HG02973 (cell line): ENCODE data around the gene SSMEM1.
"Not testable (repeated sequence)": the region's sequence is repeated elsewhere in the genome, so short reads cannot be mapped to it uniquely, and the experiment has no call there.

Experiments used
- ATAC-seq: cut with Tn5 transposase; IDR thresholded peaks from one replicate; pipeline ENCODE4 v1.9.1; 2021; ENCODE audit warnings: moderate library complexity; ENCODE audit not compliant: unreplicated experiment

SSMEM1 gene

GRCh38 chr7:130243486-130243885, 35.8 kb downstream of the SSMEM1 start:
- ATAC-seq = not testable (repeated sequence)

DNA sequence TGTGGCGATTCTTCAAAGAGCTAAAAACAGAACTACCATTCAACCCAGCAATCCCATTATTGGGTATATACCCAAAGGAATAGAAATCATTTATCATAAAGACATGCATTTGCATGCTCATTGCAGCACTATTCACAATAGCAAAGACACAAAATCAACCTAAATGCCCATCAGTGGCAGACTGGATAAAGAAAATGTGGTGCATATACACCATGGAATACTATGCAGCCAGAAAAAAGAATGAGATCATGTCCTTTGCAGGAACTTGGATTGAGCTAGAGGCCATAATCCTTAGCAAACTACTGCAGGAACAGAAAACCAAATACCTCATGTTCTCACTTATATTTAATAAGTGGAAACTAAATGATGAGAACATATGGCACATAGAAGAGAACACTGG, 38.8 kb downstream of the SSMEM1 start:
- not testable (repeated sequence) for ATAC-seq

GRCh38 chr7:130248842-130249241, 41.2 kb downstream of the SSMEM1 start:
- not testable (repeated sequence) for ATAC-seq

- ATAC-seq = not testable (repeated sequence)
Observed at GRCh38 chr7:130249626-130250025, 42.0 kb downstream of the SSMEM1 start.

- no peak for ATAC-seq
Observed at GRCh38 chr7:130254555-130254954, 46.9 kb downstream of the SSMEM1 start.

- ATAC-seq = no peak
Observed at GRCh38 chr7:130256704-130257103, 49.0 kb downstream of the SSMEM1 start.

- no peak for ATAC-seq
Observed at GRCh38 chr7:130258494-130259078, 50.9 kb downstream of the SSMEM1 start.

DNA sequence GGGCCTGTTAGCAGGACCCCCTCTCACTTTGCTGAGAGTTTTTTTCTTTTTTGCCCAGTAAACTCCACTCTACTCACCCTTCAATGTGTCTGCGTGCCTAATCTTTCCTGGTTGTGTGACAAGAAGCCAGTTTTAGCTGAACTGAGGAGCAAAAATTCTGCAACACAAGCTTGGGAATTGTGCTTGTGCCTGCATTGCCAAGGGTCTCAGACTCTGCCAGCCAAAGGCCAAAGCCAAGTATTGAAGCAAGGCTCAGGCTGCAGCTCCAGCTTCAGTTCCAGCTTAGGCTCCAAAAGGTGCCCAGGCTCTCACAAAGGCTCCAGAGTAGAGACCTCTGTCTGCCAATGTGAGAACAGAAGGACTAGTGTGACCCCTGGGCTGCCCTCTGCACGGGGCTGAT, 54.8 kb downstream of the SSMEM1 start:
- ATAC-seq = no peak

GRCh38 chr7:130263130-130263529, 55.5 kb downstream of the SSMEM1 start:
- no peak for ATAC-seq
